ENCODE results near the gene TFF2. TPM values are rescaled to one million over a fixed set of nuclear protein-coding genes. Genes with fewer than 3 reads are reported as not detected.

Gene TFF2
- total and polyA plus RNA-seq, 4 donors = 2.1 TPM; not detected in 3

GRCh38 chr21:42387164-42387563, 36.4 kb upstream of the TFF2 start:
- DNase-seq (no peak), ATAC-seq (ENCODE audit: low FRiP score) (no peak)
- intact Hi-C loops (cut with DNase I) = no loop called here
- peaks cover 9% of the 10 kb centered on the region for H3K9me3 ChIP-seq (ENCODE audit: control insufficient read depth, low read length)
- no peak overlapping the region for H3K4me3 ChIP-seq (ENCODE audit: low read length in 2 of 2)
- H3K27ac ChIP-seq (ENCODE audit: low read depth in 1 of 2, low read length in 2 of 2) = no peak overlapping the region
- no peaks in the 10 kb centered on the region for H3K36me3 ChIP-seq (ENCODE audit: control insufficient read depth in 1 of 2, insufficient read depth in 2 of 2, low read length in 1 of 2)
- WGBS, 2 donors = 45 to 47% methylated on average over 3 of the region's 3 CpGs
- H3K27me3 ChIP-seq (ENCODE audit: control insufficient read depth in 1 of 2, insufficient read depth in 2 of 2, low read length in 1 of 2) = peaks cover 0 to 2% of the 10 kb centered on the region in 2 donors
- no peaks in the 10 kb centered on the region for H3K4me1 ChIP-seq (ENCODE audit: control insufficient read depth in 1 of 2, insufficient read depth in 2 of 2, low read length in 2 of 2)

- 90 to 92% methylated on average over 11 of the region's 11 CpGs for WGBS, 2 donors
- intact Hi-C loops (cut with DNase I) = no loop called here
- no peaks in the 10 kb centered on the region for H3K36me3 ChIP-seq (ENCODE audit: control insufficient read depth in 1 of 2, insufficient read depth in 2 of 2, low read length in 1 of 2)
- peaks cover 12% of the 10 kb centered on the region for H3K9me3 ChIP-seq (ENCODE audit: control insufficient read depth, low read length)
- no peak for ATAC-seq (ENCODE audit: low FRiP score)
- H3K27me3 ChIP-seq (ENCODE audit: control insufficient read depth in 1 of 2, insufficient read depth in 2 of 2, low read length in 1 of 2) = peaks cover 0 to 2% of the 10 kb centered on the region in 2 donors
- H3K27ac ChIP-seq (ENCODE audit: low read depth in 1 of 2, low read length in 2 of 2) = no peak overlapping the region
- no peaks in the 10 kb centered on the region for H3K4me1 ChIP-seq (ENCODE audit: control insufficient read depth in 1 of 2, insufficient read depth in 2 of 2, low read length in 2 of 2)
- H3K4me3 ChIP-seq (ENCODE audit: low read length in 2 of 2) = no peak overlapping the region
- DNase-seq = peak in 1 of 2 donors; percentile 42
Measured at GRCh38 chr21:42386034-42386591, 35.3 kb upstream of the TFF2 start.

- H3K4me1 ChIP-seq (ENCODE audit: control insufficient read depth in 1 of 2, insufficient read depth in 2 of 2, low read length in 2 of 2) = no peaks in the 10 kb centered on the region
- no peaks in the 10 kb centered on the region for H3K36me3 ChIP-seq (ENCODE audit: control insufficient read depth in 1 of 2, insufficient read depth in 2 of 2, low read length in 1 of 2)
- peaks cover 0 to 2% of the 10 kb centered on the region in 2 donors for H3K27me3 ChIP-seq (ENCODE audit: control insufficient read depth in 1 of 2, insufficient read depth in 2 of 2, low read length in 1 of 2)
- ATAC-seq (ENCODE audit: low FRiP score) (no peak), DNase-seq (peak in 1 of 2 donors; percentile 10)
- 87 to 90% methylated on average over 5 of the region's 5 CpGs for WGBS, 2 donors
- intact Hi-C loops (cut with DNase I) = no loop called here
- peaks cover 12% of the 10 kb centered on the region for H3K9me3 ChIP-seq (ENCODE audit: control insufficient read depth, low read length)
- no peak overlapping the region for H3K27ac ChIP-seq (ENCODE audit: low read depth in 1 of 2, low read length in 2 of 2)
- H3K4me3 ChIP-seq (ENCODE audit: low read length in 2 of 2) = no peak overlapping the region
Measured at GRCh38 chr21:42385619-42386018, 34.8 kb upstream of the TFF2 start.

- peaks cover 0 to 2% of the 10 kb centered on the region in 2 donors for H3K27me3 ChIP-seq (ENCODE audit: control insufficient read depth in 1 of 2, insufficient read depth in 2 of 2, low read length in 1 of 2)
- H3K4me1 ChIP-seq (ENCODE audit: control insufficient read depth in 1 of 2, insufficient read depth in 2 of 2, low read length in 2 of 2) = no peaks in the 10 kb centered on the region
- no peaks in the 10 kb centered on the region for H3K36me3 ChIP-seq (ENCODE audit: control insufficient read depth in 1 of 2, insufficient read depth in 2 of 2, low read length in 1 of 2)
- DNase-seq = peak in 1 of 2 donors; percentile 30
- H3K4me3 ChIP-seq (ENCODE audit: low read length in 2 of 2) = no peak overlapping the region
- H3K27ac ChIP-seq (ENCODE audit: low read depth in 1 of 2, low read length in 2 of 2) = no peak overlapping the region
- H3K9me3 ChIP-seq (ENCODE audit: control insufficient read depth, low read length) = peaks cover 12% of the 10 kb centered on the region
- whole genome bisulfite sequencing, 2 donors = 85 to 89% methylated on average over 2 of the region's 2 CpGs
- intact Hi-C loops (cut with DNase I) = no loop called here
- no peak for ATAC-seq (ENCODE audit: low FRiP score)
Measured at GRCh38 chr21:42384989-42385388, 34.2 kb upstream of the TFF2 start.

- Histone ChIP-seq H3K27ac (ENCODE audit: low read depth in 1 of 2, low read length in 2 of 2) (no peak overlapping the region), H3K27me3 (ENCODE audit: control insufficient read depth in 1 of 2, insufficient read depth in 2 of 2, low read length in 1 of 2) (no peaks in the 10 kb centered on the region), H3K36me3 (ENCODE audit: control insufficient read depth in 1 of 2, insufficient read depth in 2 of 2, low read length in 1 of 2) (no peaks in the 10 kb centered on the region), H3K4me3 (ENCODE audit: low read length in 2 of 2) (no peak overlapping the region), H3K4me1 (ENCODE audit: control insufficient read depth in 1 of 2, insufficient read depth in 2 of 2, low read length in 2 of 2) (no peaks in the 10 kb centered on the region), H3K9me3 (ENCODE audit: control insufficient read depth, low read length) (peaks cover 12% of the 10 kb centered on the region)
- intact Hi-C loops (cut with DNase I) = no loop called here
- DNase-seq (no peak), ATAC-seq (ENCODE audit: low FRiP score) (no peak)
- WGBS, 2 donors = 62 to 71% methylated on average over 8 of the region's 8 CpGs
Measured at GRCh38 chr21:42384156-42384945, 33.6 kb upstream of the TFF2 start.

- H3K27ac ChIP-seq (ENCODE audit: low read depth in 1 of 2, low read length in 2 of 2) = no peak overlapping the region
- 77 to 85% methylated on average over 6 of the region's 6 CpGs for WGBS, 2 donors
- intact Hi-C loops (cut with DNase I) = no loop called here
- no peaks in the 10 kb centered on the region for H3K36me3 ChIP-seq (ENCODE audit: control insufficient read depth in 1 of 2, insufficient read depth in 2 of 2, low read length in 1 of 2)
- H3K27me3 ChIP-seq (ENCODE audit: control insufficient read depth in 1 of 2, insufficient read depth in 2 of 2, low read length in 1 of 2) = no peaks in the 10 kb centered on the region
- peak in 1 of 2 donors; percentile 38 for DNase-seq
- no peaks in the 10 kb centered on the region for H3K4me1 ChIP-seq (ENCODE audit: control insufficient read depth in 1 of 2, insufficient read depth in 2 of 2, low read length in 2 of 2)
- H3K9me3 ChIP-seq (ENCODE audit: control insufficient read depth, low read length) = peaks cover 12% of the 10 kb centered on the region
- H3K4me3 ChIP-seq (ENCODE audit: low read length in 2 of 2) = no peak overlapping the region
- ATAC-seq (ENCODE audit: low FRiP score) = no peak
Measured at GRCh38 chr21:42383331-42383730, 32.5 kb upstream of the TFF2 start.

GRCh38 chr21:42382915-42383314, 32.1 kb upstream of the TFF2 start:
- peaks cover 12% of the 10 kb centered on the region for H3K9me3 ChIP-seq (ENCODE audit: control insufficient read depth, low read length)
- intact Hi-C loops (cut with DNase I) = no loop called here
- 89 to 91% methylated on average over 6 of the region's 6 CpGs for WGBS, 2 donors

GRCh38 chr21:42381347-42381984, 30.7 kb upstream of the TFF2 start:
- DNase-seq = peak in 1 of 2 donors; percentile 50
- intact Hi-C loops (cut with DNase I) = no loop called here
- Histone ChIP-seq H3K4me1 (ENCODE audit: control insufficient read depth in 1 of 2, insufficient read depth in 2 of 2, low read length in 2 of 2) (no peaks in the 10 kb centered on the region), H3K27ac (ENCODE audit: low read depth in 1 of 2, low read length in 2 of 2) (no peak overlapping the region), H3K4me3 (ENCODE audit: low read length in 2 of 2) (no peak overlapping the region), H3K27me3 (ENCODE audit: control insufficient read depth in 1 of 2, insufficient read depth in 2 of 2, low read length in 1 of 2) (no peaks in the 10 kb centered on the region), H3K36me3 (ENCODE audit: control insufficient read depth in 1 of 2, insufficient read depth in 2 of 2, low read length in 1 of 2) (no peaks in the 10 kb centered on the region), H3K9me3 (ENCODE audit: control insufficient read depth, low read length) (peaks cover 12% of the 10 kb centered on the region)
- ATAC-seq (ENCODE audit: low FRiP score) = no peak
- 70 to 75% methylated on average over 1 of the region's 1 CpG for WGBS, 2 donors

More at GRCh38 chr21:42382915-42383314, 32.1 kb upstream of the TFF2 start:
- Histone ChIP-seq H3K4me3 (ENCODE audit: low read length in 2 of 2) (no peak overlapping the region), H3K27ac (ENCODE audit: low read depth in 1 of 2, low read length in 2 of 2) (no peak overlapping the region), H3K4me1 (ENCODE audit: control insufficient read depth in 1 of 2, insufficient read depth in 2 of 2, low read length in 2 of 2) (no peaks in the 10 kb centered on the region), H3K27me3 (ENCODE audit: control insufficient read depth in 1 of 2, insufficient read depth in 2 of 2, low read length in 1 of 2) (no peaks in the 10 kb centered on the region), H3K36me3 (ENCODE audit: control insufficient read depth in 1 of 2, insufficient read depth in 2 of 2, low read length in 1 of 2) (no peaks in the 10 kb centered on the region)
- DNase-seq (peak in 1 of 2 donors; percentile 48), ATAC-seq (ENCODE audit: low FRiP score) (no peak)
